SK-N-DZ (cell line): ENCODE results near the gene UQCR11. TPM values are rescaled to one million over a fixed set of nuclear protein-coding genes. Genes with fewer than 3 reads are reported as not detected.
A peak's percentile ranks its signal among the peaks of the same experiment; 100 is the strongest.
"Not testable (repeated sequence)": the region's sequence is repeated elsewhere in the genome, so short reads cannot be mapped to it uniquely, and the experiment has no call there.

Source experiments
- DNase-seq: peaks from one replicate; pipeline ENCODE4 v3.0.0-alpha.2; 2015; ENCODE audit warnings: low spot score
- polyA plus RNA-seq, 2 experiments: library from polyadenylated mRNA; depleted of rRNA; stranded (reverse); fragments of >200 nt; gene quantifications; 2 replicates each; pipeline ENCODE4 v1.2.3, GENCODE V29; 2014

The UQCR11 gene
- 159 and 185 TPM in 2 replicates for polyA plus RNA-seq (2014; cell fraction: cytosol; rRNA removed)
- 75.7 and 98.4 TPM in 2 replicates for polyA plus RNA-seq (2014; cell fraction: nucleus; rRNA removed)

GRCh38 chr19:1605236-1606137, at the start of gene UQCR11:
UQCR11 (minus strand) TSS chr19:1605462; CDS start chr19:1605409, 53 bp downstream.
- peak; percentile 97 for DNase-seq

GRCh38 chr19:1654178-1654792, 49.0 kb upstream of the UQCR11 start:
- DNase-seq, result no peak

- no peak for DNase-seq
These were observed 48.0 kb upstream of the UQCR11 start for GRCh38 chr19:1653300-1653628.

GRCh38 chr19:1652471-1653299, 47.4 kb upstream of the UQCR11 start, which contains the start of gene TCF3:
TCF3 (minus strand) TSS chr19:1652615; CDS start chr19:1650248, 2,367 bp downstream.
- DNase-seq, result peak; percentile 99

GRCh38 chr19:1651568-1652291, 46.5 kb upstream of the UQCR11 start:
- DNase-seq, result no peak

GRCh38 chr19:1650650-1651567, 45.6 kb upstream of the UQCR11 start:
- DNase-seq, result no peak

- no peak for DNase-seq
These were observed 44.7 kb upstream of the UQCR11 start for GRCh38 chr19:1649706-1650649.

- DNase-seq, result no peak
These were observed 43.8 kb upstream of the UQCR11 start for GRCh38 chr19:1648920-1649541.

GRCh38 chr19:1648459-1648849, 43.2 kb upstream of the UQCR11 start:
- no peak for DNase-seq

- no peak for DNase-seq
These were observed 42.5 kb upstream of the UQCR11 start for GRCh38 chr19:1647501-1648458.

- no peak for DNase-seq
These were observed 41.6 kb upstream of the UQCR11 start for GRCh38 chr19:1646659-1647453.

- DNase-seq, result no peak
These were observed 40.9 kb upstream of the UQCR11 start for GRCh38 chr19:1646149-1646548.

GRCh38 chr19:1645299-1645698, 40.0 kb upstream of the UQCR11 start:
- DNase-seq, result no peak

- no peak for DNase-seq
These were observed 38.8 kb upstream of the UQCR11 start for GRCh38 chr19:1644070-1644469.

GRCh38 chr19:1640893-1641448, 35.7 kb upstream of the UQCR11 start:
- not testable (repeated sequence) for DNase-seq
